GM18951 (cell line): ENCODE data around the gene PBX3.
A peak's percentile ranks its signal among the peaks of the same experiment; 100 is the strongest.

Experiments used
- POLR2A ChIP-seq: IDR thresholded peaks from 4 replicates; pipeline ENCODE4 v1.6.1; 2011; ENCODE audit warnings: mild to moderate bottlenecking; ENCODE audit not compliant: insufficient read length, insufficient read depth; ENCODE audit errors: extremely low read depth
- in situ Hi-C: fragments of 300-500 bp; cut with MboI; formaldehyde crosslinking; loops from one replicate; pipeline ENCODE4 v1.12.0; 2022; ENCODE audit warnings: low sequenced_read_pairs, mixed read lengths, inconsistent platforms; ENCODE audit not compliant: unreplicated experiment

PBX3 gene

DNA sequence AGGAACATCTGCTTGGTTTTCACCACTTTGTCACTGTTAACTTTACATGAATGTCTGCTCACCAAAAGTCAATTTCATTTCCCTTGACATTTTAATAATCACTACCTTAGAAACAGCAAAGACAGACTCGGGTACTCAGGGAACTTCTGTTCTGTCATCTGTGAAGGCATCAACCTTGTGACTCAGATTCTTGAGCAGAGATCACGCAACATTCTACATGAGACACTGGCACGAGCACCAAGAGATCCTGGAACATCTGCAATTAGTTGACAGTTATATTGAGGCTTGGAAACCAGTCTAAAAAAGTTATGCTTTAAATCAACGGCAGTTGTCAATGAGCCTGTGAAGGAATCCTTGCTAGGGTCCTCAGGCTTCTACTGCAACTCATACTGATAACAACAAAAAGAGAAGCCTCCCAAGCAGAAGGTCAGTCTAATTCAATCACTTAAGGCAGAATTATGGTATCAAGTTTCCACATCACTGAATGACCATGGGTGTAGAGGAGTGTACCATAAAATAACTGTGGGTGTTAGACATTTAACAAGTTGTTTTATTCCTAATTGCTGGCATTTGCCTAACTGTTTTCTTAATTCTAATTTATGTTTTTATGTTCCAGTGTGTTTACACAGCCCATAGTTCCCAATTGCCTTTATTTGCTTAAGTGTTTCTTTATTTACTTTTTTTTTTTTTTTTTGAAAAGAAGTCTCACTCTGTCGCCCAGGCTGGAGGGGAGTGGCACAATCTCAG lies 3.3 kb upstream of the PBX3 start:
- no peak for TF ChIP-seq POLR2A
- in situ Hi-C loops, result no loop called here

- TF ChIP-seq POLR2A, result no peak
- in situ Hi-C loops, result no loop called here
Observed at GRCh38 chr9:125744616-125745015, 2.6 kb upstream of the PBX3 start.

DNA sequence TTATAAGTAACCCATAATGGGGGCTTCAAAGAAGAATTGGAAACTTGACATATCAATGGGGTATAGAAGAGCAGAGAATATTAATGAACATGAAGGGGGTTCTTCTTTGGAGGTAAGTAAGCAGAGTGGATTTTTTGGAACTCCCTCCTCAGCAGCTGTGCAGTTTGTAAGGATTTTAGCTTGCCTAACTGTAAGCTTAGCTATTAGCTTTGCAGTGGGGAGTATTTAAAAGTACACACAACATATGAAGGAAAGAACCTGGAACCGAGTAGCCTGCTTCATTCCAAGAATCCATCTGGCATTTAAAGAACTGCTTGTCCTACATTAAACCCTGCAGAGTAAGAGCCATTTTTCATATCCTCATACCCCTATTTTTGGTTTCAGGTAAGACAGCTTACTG lies 2.2 kb upstream of the PBX3 start:
- in situ Hi-C loops, result no loop called here
- no peak for TF ChIP-seq POLR2A

DNA sequence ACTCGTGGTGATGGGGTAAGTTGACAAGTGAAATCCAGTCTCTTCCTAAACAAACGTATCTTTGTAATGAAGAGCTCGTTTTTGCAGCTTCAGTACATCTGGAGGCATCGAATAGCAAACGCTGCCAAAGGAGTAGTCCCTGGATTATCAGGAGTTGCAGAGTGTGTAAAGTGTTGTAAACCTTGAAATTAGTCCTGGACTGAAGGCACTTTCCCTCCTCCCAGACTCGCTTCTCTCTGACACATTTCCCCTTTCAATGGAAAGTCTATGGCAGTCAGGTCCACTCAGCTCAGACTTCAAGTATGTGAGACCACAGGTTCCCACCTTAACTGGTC lies 1.5 kb upstream of the PBX3 start:
- in situ Hi-C loops, result no loop called here
- TF ChIP-seq POLR2A, result no peak

GRCh38 chr9:125746017-125746773 lies 978 bp upstream of the PBX3 start:
- in situ Hi-C loops, result no loop called here
- peak; percentile 84 for TF ChIP-seq POLR2A

DNA sequence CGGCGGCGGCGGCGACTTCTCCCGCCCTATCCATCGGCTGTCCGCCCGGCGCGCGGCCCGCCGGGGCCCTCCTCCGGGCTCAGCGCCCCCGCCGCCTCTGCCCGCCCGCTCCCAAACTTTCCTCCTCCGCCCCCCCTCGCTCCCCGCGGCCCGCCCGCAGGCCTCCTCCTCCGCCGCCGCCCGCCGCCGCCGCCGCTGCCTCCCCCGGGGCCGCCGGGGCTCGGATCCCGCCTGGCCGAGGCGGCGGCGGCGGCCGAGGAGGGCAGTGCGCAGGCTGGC lies 460 bp upstream of the PBX3 start:
- in situ Hi-C loops, result no loop called here
- TF ChIP-seq POLR2A, result no peak

- in situ Hi-C loops, result no loop called here
- peak; percentile 23 for TF ChIP-seq POLR2A
Observed at GRCh38 chr9:125747765-125748445, 732 bp downstream of the PBX3 start.

DNA sequence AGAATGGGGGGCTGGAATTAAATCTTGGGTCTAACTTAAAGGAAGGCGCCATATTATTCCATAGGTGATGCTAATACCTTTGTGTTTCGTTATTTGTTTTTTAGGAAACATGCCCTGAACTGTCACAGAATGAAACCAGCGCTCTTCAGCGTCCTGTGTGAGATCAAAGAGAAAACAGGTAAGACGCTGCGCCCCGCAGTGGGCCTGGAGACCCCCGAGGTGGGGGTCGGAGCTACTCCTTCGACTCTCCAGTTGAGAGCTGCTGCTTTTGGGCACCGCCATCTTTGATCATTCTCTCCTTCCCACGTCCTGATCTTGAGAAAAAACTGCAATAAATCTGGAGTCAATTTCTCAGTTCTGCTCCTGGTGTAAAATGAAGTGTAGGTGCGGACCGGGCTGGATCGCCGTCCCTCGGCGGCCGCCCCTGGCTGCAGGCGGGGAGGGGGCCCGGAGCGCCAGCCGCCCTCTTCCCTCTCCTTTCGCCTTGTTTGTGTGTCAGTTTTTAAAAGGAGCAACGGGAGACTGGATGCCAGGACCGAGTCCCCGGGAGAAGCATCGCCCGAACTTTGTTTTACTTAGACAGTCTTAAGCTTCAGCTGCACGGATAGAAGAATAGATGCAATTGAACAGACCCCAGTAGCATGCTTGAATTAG lies 1.4 kb downstream of the PBX3 start:
- in situ Hi-C loops, result no loop called here
- no peak for TF ChIP-seq POLR2A

DNA sequence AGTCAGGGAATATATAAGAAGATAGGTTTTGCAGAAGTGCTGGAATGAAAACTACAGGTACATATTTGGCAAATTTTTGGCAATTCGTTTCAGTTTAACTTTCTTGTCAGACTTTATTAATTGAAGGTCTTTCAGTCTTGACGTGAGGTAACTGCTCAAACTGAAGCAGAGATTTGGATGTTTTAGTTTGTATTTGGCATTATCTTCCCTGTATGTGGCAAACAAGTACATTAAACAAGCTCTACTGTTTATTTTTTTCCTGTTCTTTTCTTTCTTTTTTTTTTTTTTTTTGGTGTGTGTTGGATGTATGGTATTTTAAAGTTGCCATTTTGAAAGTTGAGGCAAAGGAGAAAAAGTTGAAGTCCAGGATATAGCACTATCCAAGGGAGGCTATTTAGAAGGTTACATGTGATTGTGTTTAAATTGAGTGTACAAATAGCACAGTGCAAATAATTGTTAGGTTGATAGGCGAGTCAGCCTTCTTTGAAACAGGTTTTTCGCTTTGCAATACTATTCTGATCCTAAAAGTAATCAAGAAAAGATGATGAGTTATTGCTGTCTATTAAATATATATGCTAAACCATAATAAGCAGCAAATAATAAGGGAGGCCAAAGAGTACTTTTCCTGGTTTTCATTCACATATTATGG lies 2.2 kb downstream of the PBX3 start:
- TF ChIP-seq POLR2A, result no peak
- in situ Hi-C loops, result no loop called here

- no peak for TF ChIP-seq POLR2A
- in situ Hi-C loops, result loop anchor here (25.0 kb wide), 1 partner anchor 113 kb away; no protein-coding TSS in a partner anchor
Observed at GRCh38 chr9:125749951-125750626, 2.9 kb downstream of the PBX3 start.

DNA sequence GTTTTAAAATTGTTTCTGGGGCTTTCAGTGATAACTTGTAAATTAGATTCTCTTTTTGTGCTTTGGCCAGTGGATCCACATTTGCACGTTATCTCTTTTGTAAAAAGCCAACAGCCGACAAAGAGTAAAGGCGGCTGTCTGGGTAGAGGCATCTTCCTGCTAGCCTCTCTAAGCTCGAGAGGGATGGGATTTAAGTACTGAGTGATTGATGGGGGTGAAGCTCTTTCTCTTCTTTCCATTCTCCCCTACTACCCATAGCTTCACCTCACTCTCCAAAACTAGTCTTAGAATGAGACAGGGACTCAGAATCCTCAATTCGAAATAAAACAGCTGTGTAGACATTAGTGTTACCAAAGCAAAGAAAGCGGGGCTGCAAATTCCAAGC lies 3.4 kb downstream of the PBX3 start:
- no peak for TF ChIP-seq POLR2A
- in situ Hi-C loops, result loop anchor here (25.0 kb wide), 1 partner anchor 113 kb away; no protein-coding TSS in a partner anchor

DNA sequence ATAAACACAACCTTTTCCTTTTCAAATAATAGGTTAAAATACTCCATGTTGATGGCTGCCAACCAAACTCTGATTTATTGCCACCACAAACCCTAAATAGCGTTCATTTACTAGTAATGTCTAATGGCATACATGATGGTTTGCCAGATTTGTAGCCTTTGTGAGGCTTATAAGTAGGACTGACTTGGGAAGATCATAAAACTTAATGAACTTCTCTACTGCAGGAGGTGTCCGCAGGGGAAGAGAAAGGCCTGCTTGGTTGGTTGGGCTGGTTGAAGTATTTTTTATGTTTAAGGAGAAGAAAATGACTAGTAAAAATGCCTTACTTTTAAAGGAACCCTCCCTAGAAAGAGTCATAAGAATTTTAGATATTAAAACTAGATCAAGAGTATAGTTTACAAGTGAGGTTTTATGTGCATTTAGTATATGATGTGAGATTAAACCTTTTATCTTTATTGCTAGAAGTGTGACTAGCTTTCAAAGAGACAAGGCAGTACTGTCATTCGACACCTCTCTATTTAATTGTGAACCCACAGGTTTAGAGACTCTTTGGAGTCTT lies 5.0 kb downstream of the PBX3 start:
- in situ Hi-C loops, result loop anchor here (25.0 kb wide), 1 partner anchor 115 kb away; no protein-coding TSS in a partner anchor
- TF ChIP-seq POLR2A, result no peak
